HG02798 (cell line): ENCODE results near the gene ISY1.
"Not testable (repeated sequence)": the region's sequence is repeated elsewhere in the genome, so short reads cannot be mapped to it uniquely, and the experiment has no call there.

Experiments used
- ATAC-seq: cut with Tn5 transposase; IDR thresholded peaks from one replicate; pipeline ENCODE4 v1.9.1; 2021; ENCODE audit warnings: mild to moderate bottlenecking; ENCODE audit not compliant: unreplicated experiment, poor library complexity

ISY1 gene

DNA sequence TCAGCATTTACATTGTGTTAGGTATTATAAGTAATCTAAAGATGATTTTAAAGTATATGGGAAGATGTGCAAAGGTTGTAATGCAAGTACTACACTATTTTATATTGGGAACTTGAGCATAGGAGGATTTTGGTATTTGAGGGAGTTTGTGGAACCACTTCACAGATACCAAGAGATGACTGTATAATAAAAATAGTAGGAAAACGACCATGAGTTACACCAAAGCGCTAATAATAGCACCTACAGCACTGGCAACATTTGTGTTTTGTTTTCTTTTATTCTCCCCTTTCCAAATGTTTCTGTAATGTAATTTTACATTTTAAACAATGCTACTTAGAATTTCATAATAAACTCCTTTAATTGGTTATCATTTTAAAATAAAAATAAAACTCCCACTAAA, 12.3 kb upstream of the ISY1 start:
- ATAC-seq, result no peak

DNA sequence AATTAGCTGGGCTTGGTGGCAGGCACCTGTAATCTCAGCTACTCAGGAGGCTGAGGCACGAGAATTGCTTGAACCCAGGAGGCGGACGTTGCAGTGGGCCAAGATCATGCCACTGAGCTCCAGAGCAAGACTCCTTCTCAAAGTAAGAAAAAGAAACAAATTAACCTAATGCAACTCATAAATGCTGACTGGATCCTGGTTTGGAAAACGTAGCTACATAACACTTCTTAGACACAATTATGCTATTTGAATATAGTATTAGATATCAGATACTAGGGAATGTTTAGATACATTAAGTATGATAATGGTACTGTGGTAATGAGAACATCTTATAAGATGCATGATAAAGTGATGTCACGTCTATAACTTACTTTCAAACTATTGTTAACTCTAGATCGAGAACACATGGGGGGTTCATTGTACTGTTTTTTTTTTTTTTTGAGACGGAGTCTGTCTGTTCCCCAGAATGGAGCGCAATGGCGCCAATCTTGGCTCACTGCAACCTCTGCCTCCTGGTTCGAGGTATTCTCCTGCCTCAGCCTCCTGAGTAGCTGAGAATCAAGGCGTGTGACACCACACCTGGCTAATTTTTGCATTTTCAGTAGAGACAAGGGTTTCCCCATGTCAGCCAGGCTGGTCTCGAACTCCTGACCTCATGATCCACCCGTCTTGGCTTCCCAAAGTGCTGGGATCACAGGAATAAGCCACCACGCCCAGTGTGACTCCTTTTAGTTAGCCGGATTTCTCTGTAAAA, 5.9 kb upstream of the ISY1 start:
- no peak for ATAC-seq

DNA sequence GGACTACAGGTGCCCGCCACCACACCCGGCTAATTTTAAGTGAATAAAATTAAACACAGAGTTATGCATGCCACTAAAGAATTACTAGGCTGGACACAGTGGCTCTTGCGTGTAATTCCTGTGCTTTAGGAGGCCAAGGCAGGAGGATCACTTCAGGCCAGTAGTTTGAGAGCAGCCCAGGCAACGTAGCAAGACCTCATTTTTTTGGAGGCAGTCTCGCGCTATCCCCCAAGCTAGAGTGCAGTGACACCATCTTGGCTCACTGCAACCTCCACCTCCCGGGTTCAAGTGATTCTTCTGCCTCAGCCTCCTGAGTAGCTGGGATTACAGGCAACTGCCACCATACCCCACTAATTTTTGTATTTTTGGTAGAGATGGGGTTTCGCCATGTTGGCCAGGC, 4.7 kb upstream of the ISY1 start:
- ATAC-seq, result not testable (repeated sequence)

DNA sequence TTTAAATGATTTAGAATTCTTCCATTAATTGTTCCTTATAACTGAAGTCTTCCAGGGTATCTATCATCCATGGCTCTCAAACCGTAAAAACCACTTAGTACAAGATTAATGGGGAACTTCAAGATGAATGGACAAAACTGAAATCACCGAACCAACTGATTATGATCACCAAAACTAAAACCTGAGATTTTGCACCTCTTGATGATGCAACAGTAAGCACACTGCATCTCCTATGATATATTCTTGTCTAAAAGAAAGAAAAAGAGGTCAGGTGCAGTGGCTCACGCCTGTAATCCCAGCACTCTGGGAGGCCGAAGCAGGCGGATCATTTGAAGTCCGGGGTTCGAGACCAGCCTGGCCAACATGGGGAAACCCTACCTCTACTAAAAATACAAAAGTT, 3.6 kb upstream of the ISY1 start:
- ATAC-seq, result no peak

DNA sequence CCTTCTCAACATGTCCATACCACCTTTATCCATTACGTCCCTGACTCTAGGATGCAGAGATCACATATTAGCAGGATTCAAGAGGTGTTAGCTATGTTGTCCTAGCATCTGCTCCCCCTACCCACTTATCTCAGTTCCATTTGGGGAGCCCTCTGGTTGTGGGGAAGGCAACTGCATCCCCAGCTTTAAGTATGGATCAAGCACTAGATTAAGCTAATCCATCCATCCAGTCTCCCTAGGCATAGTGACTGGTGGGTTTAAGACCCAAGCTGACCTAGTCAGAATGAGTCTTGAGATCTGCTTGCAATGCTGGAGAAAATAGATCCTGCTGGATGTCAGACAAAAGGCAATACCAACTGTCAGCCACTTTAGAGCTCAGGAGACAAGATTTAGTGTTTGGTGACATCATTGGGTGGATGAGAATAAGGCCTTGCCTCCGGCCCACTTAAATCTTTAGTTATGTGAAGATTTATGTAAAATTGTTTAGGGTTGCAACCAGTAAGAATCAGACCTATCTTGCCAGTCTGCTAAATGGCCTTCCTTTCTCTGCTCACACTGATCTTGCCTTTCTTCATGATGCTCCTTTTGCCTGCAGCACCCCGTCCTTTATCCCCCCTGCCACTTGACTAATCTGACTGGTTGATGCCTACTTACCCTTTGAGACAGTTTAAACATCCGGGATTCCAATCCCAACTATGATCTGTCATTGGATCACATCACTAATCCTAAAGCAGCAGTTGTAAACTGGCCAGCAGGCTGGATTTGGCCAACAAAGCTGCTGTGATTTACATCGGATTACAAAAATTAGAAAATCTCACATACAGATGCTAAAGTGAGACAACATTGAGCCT, 2.1 kb upstream of the ISY1 start:
- ATAC-seq, result no peak

DNA sequence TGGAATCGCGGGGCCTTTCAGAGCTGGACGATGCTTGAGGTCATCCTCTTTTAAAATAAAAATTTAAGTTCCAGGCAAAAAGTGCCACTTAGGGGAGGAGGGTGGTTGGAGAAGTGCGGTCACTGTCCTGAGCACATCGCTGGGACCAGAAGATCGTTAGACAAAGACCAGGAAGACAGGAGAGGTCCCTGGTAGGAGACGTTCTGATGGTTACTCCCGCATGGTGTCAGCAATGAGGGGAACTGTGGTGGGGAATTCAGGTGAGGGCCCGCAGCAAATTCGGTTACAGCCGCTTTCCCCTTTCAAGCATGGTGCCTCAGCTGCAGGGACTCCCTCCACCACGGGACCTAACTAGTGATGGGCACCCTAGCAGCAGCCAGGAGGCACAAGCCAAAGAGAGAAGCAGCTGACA, 1.0 kb upstream of the ISY1 start:
- ATAC-seq, result no peak

DNA sequence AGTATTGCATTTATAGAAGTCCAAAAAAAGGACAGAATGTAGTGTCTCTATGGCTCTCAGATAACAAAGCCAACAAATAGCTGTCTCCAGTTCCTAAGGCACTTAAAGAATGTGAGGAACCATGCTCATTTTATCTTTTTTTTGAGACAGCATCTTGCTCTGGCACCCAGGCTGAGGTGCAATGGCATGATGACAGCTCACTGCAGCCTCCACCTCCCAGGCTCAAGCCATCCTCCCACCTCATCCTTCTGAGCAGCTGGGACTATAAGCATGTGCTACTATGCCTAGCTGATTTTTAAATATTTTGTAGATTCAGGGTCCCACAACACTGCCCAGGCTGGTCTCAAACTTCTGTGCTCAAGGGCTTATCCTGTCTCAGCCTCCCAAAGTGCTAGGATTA, 16.1 kb downstream of the ISY1 start:
- ATAC-seq, result no peak

DNA sequence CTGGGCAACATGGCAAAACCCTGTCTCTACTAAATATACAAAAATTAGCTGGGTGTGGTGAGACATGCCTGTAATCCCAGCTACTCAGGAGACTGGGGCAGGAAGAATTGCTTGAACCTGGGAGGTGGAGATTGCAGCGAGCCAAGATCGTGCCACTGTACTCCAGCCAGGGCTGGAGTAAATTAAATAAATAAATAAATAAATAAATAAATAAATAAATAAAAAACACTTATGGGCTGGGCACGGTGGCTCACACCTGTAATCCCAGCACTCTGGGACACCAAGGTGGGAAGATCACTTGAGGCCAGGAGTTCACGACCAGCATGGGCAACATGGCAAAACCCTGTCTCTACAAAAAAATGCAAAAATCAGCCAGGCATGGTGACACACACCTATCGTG, 19.9 kb downstream of the ISY1 start:
- ATAC-seq, result not testable (repeated sequence)

DNA sequence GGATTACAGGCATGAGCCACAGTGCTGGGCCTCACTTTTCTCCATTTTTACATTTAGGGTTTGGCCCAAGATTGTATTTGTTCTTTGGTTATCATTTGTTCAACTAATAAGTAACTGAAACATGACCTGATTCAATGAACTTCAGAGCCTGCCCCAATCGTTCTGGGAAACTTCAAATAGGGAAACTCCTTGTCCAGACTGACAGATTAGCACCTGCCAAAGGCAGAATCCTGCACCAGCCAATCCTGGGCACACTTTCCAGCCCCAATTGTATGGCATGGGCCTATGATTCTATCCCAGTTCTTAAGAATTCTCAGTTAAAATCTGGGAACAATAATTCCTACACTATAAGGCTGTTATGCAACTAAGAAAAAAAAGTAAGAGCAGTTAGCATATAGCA, 21.0 kb downstream of the ISY1 start:
- no peak for ATAC-seq

DNA sequence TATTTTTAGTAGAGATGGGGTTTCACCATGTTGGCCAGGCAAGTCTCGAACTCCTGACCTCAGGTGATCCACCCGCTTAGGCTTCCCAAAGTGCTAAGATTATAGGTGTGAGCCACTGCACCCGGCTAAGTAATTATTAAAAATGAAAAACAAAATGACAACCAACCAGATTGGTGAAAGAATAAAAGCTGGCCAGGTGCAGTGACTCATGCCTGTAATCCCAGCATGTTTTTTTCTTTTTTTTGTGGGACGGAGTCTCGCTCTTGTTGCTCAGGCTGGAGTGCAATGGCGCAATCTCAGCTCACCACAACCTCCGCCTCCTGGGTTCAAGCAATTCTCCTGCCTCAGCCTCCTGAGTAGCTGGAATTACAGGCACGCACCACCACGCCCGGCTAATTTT, 24.6 kb downstream of the ISY1 start:
- ATAC-seq, result not testable (repeated sequence)

DNA sequence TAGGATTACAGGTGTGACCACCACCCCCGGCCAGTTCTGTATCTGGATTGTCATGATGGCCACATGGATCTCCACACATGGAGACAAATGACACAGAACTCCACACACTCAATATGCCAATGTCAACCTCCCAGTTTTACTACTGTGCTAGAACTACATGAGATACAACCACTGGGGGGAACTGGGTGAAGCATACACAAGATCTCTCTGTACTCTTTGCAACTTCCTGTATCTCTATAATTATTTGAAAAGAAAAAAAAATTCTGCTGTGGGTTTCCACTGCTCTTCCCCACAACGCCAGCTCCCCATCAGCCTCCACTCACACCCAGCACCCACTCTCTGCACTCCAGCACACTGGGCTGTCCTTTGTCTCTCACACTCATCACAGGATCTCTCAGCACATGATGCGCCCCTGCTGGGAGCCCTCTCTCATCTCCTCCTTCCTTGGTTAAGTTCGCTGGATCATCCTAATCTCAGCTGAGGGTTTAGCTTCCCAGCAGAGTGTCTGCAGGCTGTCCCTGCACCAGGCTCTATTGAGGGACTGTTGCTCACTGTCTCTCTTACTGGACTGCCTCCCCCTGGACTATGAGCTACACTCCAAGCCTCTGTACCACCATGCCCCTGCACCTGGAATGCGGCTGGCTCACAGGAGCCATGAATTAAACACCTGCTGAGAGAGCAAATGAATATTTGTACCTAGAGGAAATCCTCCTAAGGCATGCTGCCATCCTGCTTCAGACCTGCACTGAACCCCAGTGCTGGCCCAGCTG, 28.6 kb downstream of the ISY1 start:
- no peak for ATAC-seq

DNA sequence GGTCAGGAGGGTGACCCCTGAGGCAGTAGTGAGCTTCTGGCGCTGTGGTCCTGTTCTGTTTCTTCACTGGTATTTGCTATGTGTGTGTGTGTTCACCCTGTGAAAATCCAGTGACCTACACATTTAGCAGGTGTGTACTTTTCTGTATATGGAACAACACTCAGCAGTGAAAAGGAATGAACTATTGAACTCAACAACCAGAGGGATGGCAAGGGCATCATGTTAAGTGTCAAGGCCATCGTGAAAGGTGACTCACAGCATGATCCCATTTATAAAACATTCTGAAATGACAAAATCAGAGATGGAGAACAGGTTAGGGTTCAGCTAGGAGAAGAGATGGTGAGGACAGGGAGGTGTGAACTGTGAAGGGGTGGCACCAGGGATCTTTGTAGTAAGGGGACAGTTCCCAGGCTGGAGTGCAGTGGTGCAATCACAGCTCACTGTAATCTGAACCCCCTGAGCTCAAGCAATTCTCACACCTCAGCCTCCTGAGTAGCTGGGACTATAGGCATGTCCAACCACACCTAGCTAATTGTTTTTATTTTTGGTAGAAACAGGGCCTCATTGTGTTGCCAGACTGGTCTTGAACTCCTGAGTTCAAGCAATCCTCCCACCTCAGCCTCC, 29.3 kb downstream of the ISY1 start:
- ATAC-seq, result no peak

DNA sequence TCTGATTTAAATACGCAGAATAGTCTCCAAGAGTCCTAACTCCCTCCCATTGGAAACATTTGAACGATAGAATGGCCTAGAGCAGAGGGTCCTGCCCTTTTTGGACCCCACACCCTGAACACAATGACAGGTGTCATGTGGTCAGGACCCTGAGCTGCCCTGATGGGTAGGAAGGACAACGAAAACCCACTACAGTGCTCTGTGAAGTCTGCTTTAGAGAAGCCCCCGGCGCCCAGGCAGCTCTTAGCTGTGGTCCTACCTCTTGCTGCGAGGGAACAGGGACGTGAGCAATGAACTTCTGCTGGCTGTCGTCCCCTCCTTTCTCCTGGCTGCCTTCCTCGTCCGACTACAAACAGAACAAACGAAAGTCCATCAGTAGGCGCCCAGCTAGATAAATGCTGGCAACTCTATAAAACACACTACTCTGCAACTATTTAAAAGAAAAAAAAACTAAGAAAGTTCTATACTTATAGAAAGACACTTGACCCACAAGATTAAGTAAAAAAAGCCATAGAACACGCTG, 30.5 kb downstream of the ISY1 start:
- ATAC-seq, result no peak

DNA sequence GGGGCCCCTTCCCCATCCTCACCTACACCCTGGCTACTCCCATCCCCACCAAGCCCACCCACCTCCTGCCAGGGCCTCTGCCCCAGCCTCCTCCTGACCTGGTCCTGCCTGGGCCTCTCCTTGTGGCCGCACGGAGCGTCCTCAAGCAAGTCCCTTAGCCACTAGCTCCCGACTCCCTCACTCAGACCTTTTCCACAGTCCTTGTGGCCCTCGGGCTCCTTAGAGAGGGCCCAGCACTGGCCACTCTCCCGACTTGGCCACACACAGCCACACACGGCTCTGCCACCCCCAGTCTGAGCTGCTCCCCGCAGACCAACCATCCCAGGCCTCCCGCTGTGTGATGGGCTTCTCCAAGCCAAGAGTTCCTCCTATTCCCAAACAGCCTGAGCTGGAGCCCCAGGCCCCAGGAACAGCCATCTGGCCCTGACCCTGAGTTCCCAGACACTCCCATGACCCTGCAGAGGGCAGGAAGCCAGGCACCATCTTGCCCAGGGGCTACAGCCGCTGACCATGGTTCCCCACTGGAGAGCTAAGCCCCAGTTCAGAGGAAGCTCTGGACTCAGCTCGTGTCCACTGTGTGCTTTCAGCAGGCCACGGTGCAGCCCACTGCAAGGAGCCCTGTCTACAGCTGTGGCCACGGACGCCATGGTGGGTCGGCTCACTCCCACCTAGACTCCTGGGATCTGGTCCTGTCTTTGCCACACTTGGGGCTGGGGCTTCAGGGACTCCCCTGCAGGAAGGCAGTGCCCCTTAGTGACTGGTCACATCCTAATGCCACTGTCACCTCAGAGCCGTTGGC, 32.3 kb downstream of the ISY1 start:
- ATAC-seq, result no peak

DNA sequence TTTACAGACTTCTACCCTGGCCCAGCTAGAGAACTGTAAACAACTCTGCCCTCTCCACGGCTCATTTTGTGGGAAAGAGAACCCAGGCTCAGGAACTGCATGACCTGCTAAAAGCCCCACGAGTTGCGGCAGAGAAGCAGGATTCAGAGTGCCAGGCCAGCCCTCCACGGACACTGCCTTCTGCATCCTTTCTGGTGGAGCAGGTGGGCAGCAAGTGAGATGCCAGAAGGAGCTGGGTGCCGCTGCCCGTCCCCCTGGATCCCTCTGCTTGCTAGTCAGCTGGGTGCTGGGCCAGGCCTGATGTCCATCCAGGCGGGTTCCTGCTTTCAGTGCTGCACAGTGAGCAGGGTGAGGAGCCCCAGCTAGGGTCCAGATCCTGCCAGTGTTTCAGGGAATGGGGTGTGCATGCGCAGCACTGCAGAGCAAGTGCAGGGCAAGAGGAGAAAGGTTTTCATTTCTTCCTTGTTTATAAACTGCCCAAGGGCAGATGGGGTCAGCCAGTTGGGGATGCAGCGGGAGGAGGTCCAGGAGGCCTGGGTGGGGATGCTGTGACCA, 34.1 kb downstream of the ISY1 start:
- no peak for ATAC-seq

DNA sequence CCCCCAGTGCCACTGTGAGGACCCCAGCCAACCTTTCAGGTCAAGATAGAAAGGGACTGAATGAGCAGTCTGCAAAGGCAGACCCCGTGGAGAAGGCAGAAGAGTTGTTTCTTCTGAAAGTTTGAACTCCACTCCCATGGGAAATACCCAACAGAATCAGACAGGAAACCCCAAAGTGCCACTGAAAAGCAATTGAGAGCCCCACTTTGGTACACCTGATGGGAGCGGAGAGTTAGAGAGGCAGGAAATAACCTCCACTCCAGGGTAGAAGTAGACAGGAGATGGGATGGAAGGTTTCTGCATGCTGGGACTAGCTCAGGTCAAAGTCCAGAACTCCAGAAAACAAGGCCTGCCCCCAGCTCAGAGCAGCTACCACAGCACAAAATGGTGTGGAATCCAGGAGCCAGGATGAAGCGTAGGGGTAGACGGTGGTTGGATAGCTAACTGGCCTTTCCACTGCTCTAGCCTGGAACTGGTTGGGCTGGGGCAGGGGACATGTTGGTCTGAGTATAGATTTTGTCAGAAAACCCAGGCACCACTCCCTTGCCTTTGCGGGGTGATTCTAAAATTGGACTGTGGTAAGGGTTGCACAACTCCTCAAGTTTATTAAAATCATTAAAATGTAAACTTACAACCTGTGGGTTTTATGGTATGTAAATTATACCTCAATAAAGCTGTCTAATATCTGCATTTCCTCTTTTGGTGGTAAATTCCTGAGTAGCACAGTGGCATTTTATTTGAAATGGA, 37.4 kb downstream of the ISY1 start:
- no peak for ATAC-seq

DNA sequence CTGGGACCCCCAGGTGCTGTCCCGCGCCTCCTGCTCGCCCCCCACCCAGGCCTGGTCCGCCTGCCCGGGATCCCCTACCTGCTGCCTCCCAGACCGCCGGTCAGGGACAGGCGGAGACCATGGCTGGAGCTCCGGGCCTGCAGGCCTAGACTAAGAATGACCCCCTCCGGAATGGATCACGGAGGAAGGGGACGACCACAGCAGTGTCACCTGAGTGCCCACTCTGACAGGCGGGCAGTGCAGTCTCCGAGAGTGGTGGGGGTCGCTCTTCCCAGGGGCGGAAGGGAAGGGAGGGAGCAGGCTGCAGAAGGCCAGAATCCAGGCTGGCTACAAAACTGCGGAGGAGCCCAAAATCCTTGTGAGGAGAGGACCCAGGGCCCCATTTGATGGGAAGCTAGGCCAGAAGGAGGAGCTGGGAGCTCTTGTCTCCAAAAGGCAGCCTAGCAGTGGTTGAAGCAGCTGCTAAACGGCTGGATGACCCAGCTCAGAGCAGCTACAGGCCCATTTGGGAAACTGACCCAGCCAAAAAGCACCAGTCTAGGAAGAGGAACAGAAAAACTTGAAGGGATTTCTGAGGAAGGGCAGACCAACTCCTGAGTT, 38.4 kb downstream of the ISY1 start:
- ATAC-seq, result no peak

DNA sequence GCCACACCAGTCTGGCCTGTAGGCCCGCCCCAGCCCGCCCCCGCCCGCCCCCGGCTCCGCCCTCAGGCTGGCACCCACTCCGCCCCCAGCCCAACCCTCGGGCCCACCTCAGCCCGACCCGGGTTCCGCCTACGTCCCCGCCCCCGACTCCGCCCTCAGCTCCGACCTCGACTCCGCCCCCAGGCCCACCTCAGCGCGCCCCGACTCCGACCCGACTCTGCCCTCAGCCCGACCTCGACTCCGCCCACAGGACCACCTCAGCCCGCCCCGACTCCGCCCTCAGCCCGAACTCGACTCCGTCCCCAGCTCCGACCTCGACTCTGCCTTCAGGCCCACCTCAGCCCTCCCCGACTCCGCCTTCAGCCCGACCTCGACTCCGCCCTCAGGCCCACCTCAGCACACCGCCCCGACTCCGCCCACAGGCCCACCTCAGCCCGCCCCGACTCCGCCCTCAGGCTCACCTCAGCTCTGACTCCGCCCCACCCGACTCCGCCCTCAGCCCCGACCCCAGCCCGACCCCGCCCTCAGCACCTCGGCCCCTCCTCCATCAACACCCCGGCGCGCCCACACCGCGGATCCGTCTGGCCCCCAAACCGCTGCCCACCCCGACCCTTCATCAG, 39.0 kb downstream of the ISY1 start, which contains the start of gene RAB43:
Gene RAB43 (minus strand): TSS at position 13 of the 620 bp plus-strand sequence. CDS start 315 bp downstream, outside the sequence.
- ATAC-seq, result peak; percentile 59
